Measurements from ENCODE around the gene ATP8B1.
A peak's percentile ranks its signal among the peaks of the same experiment; 100 is the strongest.
"Not testable (repeated sequence)": the region's sequence is repeated elsewhere in the genome, so short reads cannot be mapped to it uniquely, and the experiment has no call there.

Gene ATP8B1

GRCh38 chr18:57803103-57803969 is at the start of gene ATP8B1:
Gene ATP8B1 (minus strand): TSS chr18:57803315. CDS start chr18:57731807, 71,508 bp downstream.
- no peak for DNase-seq

- no peak for DNase-seq
Measured at GRCh38 chr18:57850063-57850462, 46.9 kb upstream of the ATP8B1 start.

- not testable (repeated sequence) for DNase-seq
Measured at GRCh38 chr18:57848374-57848773, 45.3 kb upstream of the ATP8B1 start.

GRCh38 chr18:57847431-57847830 is 44.3 kb upstream of the ATP8B1 start:
- not testable (repeated sequence) for DNase-seq

- no peak for DNase-seq
Measured at GRCh38 chr18:57846258-57846657, 43.1 kb upstream of the ATP8B1 start.

- DNase-seq = no peak
Measured at GRCh38 chr18:57845605-57846074, 42.5 kb upstream of the ATP8B1 start.

GRCh38 chr18:57844319-57844718 is 41.2 kb upstream of the ATP8B1 start:
- DNase-seq = no peak

- no peak for DNase-seq
Measured at GRCh38 chr18:57843386-57843785, 40.3 kb upstream of the ATP8B1 start.

GRCh38 chr18:57841568-57841967 is 38.5 kb upstream of the ATP8B1 start:
- DNase-seq = no peak

GRCh38 chr18:57839942-57840381 is 36.8 kb upstream of the ATP8B1 start:
- no peak for DNase-seq

- DNase-seq = peak; percentile 76
Measured at GRCh38 chr18:57837917-57838548, 34.9 kb upstream of the ATP8B1 start.

- no peak for DNase-seq
Measured at GRCh38 chr18:57836557-57836956, 33.4 kb upstream of the ATP8B1 start.

- DNase-seq = no peak
Measured at GRCh38 chr18:57835904-57836303, 32.8 kb upstream of the ATP8B1 start.

- no peak for DNase-seq
Measured at GRCh38 chr18:57834616-57835015, 31.5 kb upstream of the ATP8B1 start.

- DNase-seq = peak; percentile 19
Measured at GRCh38 chr18:57833441-57834101, 30.5 kb upstream of the ATP8B1 start.

- DNase-seq = no peak
Measured at GRCh38 chr18:57832730-57833129, 29.6 kb upstream of the ATP8B1 start.

- DNase-seq = no peak
Measured at GRCh38 chr18:57831597-57832377, 28.7 kb upstream of the ATP8B1 start.

GRCh38 chr18:57827646-57828045 is 24.5 kb upstream of the ATP8B1 start:
- DNase-seq = no peak

- no peak for DNase-seq
Measured at GRCh38 chr18:57826252-57826651, 23.1 kb upstream of the ATP8B1 start.

- DNase-seq = not testable (repeated sequence)
Measured at GRCh38 chr18:57820583-57820982, 17.5 kb upstream of the ATP8B1 start.

- no peak for DNase-seq
Measured at GRCh38 chr18:57819671-57820460, 16.8 kb upstream of the ATP8B1 start.

GRCh38 chr18:57819119-57819518 is 16.0 kb upstream of the ATP8B1 start:
- no peak for DNase-seq
